Sigmoid colon (tissue), 7 donors: ENCODE measurements around the gene TTC4. TPM values are rescaled to one million over a fixed set of nuclear protein-coding genes. Genes with fewer than 3 reads are reported as not detected.

Experiments used
- DNase-seq: peaks from one replicate; pipeline ENCODE4 v3.0.0-alpha.2; 2019
- H3K27ac ChIP-seq, 4 donors: fragments of 200-600 bp; sonication (generic); one replicate each; pipeline ENCODE4 v1.5.1; 2016 to 2019; ENCODE audit warnings: mild to moderate bottlenecking in 1 of 4
- H3K27me3 ChIP-seq, 3 donors: fragments of 200-600 bp; sonication (generic); one replicate each; pipeline ENCODE4 v1.5.1; 2019; ENCODE audit warnings: mild to moderate bottlenecking in 1 of 3
- H3K36me3 ChIP-seq, 4 donors: fragments of 200-600 bp; sonication (generic); one replicate each; pipeline ENCODE4 v1.5.1; 2016 to 2019
- H3K4me1 ChIP-seq, 4 donors: fragments of 200-600 bp; sonication (generic); one replicate each; pipeline ENCODE4 v1.5.1; 2017 to 2019
- H3K4me3 ChIP-seq, 4 donors: fragments of 200-600 bp; sonication (generic); one replicate each; pipeline ENCODE4 v1.5.1; 2017 to 2019; ENCODE audit warnings: mild to moderate bottlenecking in 2 of 4, moderate library complexity in 1 of 4
- H3K9me3 ChIP-seq, 4 donors: fragments of 200-600 bp in 3 of 4; sonication (generic) in 3 of 4; one replicate each; pipeline versions ENCODE4 v1.5.1 to v1.6.1; 2013 to 2019
- CTCF ChIP-seq, 4 experiments: fragments of 450-650 bp in 3 of 4; fragments of 200-600 bp in 1 of 4; IDR thresholded peaks; one replicate each; pipeline ENCODE4 v1.5.1; 2016 to 2019; ENCODE audit warnings: antibody characterized with exemption in 4 of 4, mild to moderate bottlenecking in 3 of 4, moderate library complexity in 2 of 4
- EP300 ChIP-seq, 4 donors: sonication (generic); formaldehyde crosslinking; IDR thresholded peaks; one replicate each; pipeline ENCODE4 v1.6.1; 2017; ENCODE audit warnings: antibody characterized with exemption in 4 of 4
- POLR2A ChIP-seq, 2 donors: fragments of 450-650 bp; IDR thresholded peaks; one replicate each; pipeline ENCODE4 v1.6.1; 2016; ENCODE audit warnings: antibody characterized with exemption in 2 of 2, mild to moderate bottlenecking in 2 of 2, moderate library complexity in 2 of 2
- POLR2AphosphoS5 ChIP-seq, 4 donors: sonication (generic); formaldehyde crosslinking; IDR thresholded peaks; one replicate each; pipeline ENCODE4 v1.6.1; 2017; ENCODE audit warnings: antibody characterized with exemption in 4 of 4
- WGBS, 2 donors: extraction: QIAGEN DNeasy Blood & Tissue Kit; methylation state at CpG; one replicate each; pipeline ENCODE4 v1.1.7; 2013; 5-methylcytosine and 5-hydroxymethylcytosine counted together
- intact Hi-C: fragments of 100-400 bp; cut with DNase I; formaldehyde crosslinking; loops from one replicate; pipeline ENCODE4 v1.15.1; 2023
- polyA plus RNA-seq, 3 donors: library from polyadenylated mRNA; stranded (reverse); fragments of 200-250 nt; gene quantifications; one replicate each; pipeline ENCODE4 v1.2.3, GENCODE V29; 2013
- total RNA-seq, 4 donors: library from RNA; depleted of rRNA; stranded (reverse); fragments of >200 nt; gene quantifications; one replicate each; pipeline ENCODE4 v1.1.0, GENCODE V29; 2016
- donor health status: healthy with polysubstance abuse.
- donor health status: Bipolar disorder and iron deficiency.
- donor health status: healthy.

The TTC4 gene
- total and polyA plus RNA-seq, 7 donors, result 7.6 to 33.4 (median 15.0) TPM

- 90 to 92% methylated on average over 6 of the region's 6 CpGs for WGBS, 2 donors
- Histone ChIP-seq H3K27ac (no peak overlapping the region), H3K4me1 (peaks cover 0 to 7% (median 7%) of the 10 kb centered on the region in 4 donors), H3K27me3 (no peaks in the 10 kb centered on the region), H3K9me3 (no peaks in the 10 kb centered on the region), H3K4me3 (no peak overlapping the region), H3K36me3 (peaks cover 0 to 18% (median 0%) of the 10 kb centered on the region in 4 donors)
- intact Hi-C loops, result loop anchor here (10.0 kb wide), 1 partner anchor 216 kb away; no protein-coding TSS in a partner anchor
- DNase-seq, result no peak
- TF ChIP-seq EP300 (IDR thresholded peaks at IDR 0.05) (no peak), POLR2A (IDR thresholded peaks at IDR 0.05) (no peak), POLR2AphosphoS5 (IDR thresholded peaks at IDR 0.05) (no peak), CTCF (IDR thresholded peaks at IDR 0.05) (no peak)
Observed at GRCh38 chr1:54710841-54711240, 4.8 kb upstream of the TTC4 start.

- Histone ChIP-seq H3K9me3 (no peaks in the 10 kb centered on the region), H3K27ac (no peak overlapping the region), H3K4me1 (peaks cover 0 to 12% (median 11%) of the 10 kb centered on the region in 4 donors), H3K4me3 (no peak overlapping the region), H3K36me3 (peaks cover 0 to 13% (median 0%) of the 10 kb centered on the region in 4 donors), H3K27me3 (no peaks in the 10 kb centered on the region)
- intact Hi-C loops, result loop anchor here (10.0 kb wide), 1 partner anchor 217 kb away; no protein-coding TSS in a partner anchor
- TF ChIP-seq CTCF (IDR thresholded peaks at IDR 0.05) (no peak), POLR2AphosphoS5 (IDR thresholded peaks at IDR 0.05) (no peak), POLR2A (IDR thresholded peaks at IDR 0.05) (no peak), EP300 (IDR thresholded peaks at IDR 0.05) (no peak)
- no peak for DNase-seq
- 87 to 88% methylated on average over 10 of the region's 10 CpGs for WGBS, 2 donors
Observed at GRCh38 chr1:54711536-54711935, 4.1 kb upstream of the TTC4 start.

GRCh38 chr1:54714881-54715492 is 674 bp upstream of the TTC4 start:
- intact Hi-C loops, result loop anchor here (5.0 to 10.0 kb wide), 4 partner anchors 47 to 220 kb away; partner anchors contain the start of genes ACOT11, PARS2 and TTC22
- TF ChIP-seq POLR2AphosphoS5 (IDR thresholded peaks at IDR 0.05) (no peak), EP300 (IDR thresholded peaks at IDR 0.05) (no peak), CTCF (IDR thresholded peaks at IDR 0.05) (no peak), POLR2A (IDR thresholded peaks at IDR 0.05) (no peak)
- DNase-seq, result no peak

GRCh38 chr1:54716299-54717047 is 812 bp downstream of the TTC4 start:
- H3K9me3 ChIP-seq, result no peaks in the 10 kb centered on the region
- no peak for TF ChIP-seq CTCF (IDR thresholded peaks at IDR 0.05)
- peak overlapping the region; percentile 73 to 84 (median 77) for H3K4me3 ChIP-seq
- peaks cover 0 to 18% (median 15%) of the 10 kb centered on the region in 4 donors for H3K4me1 ChIP-seq
- intact Hi-C loops, result loop anchor here (5.0 to 10.0 kb wide), 4 partner anchors 46 to 222 kb away; partner anchors contain the start of genes ACOT11, PARS2 and TTC22
- no peak for DNase-seq
- no peaks in the 10 kb centered on the region for H3K27me3 ChIP-seq
- peaks cover 0 to 40% (median 2%) of the 10 kb centered on the region in 4 donors for H3K36me3 ChIP-seq
- H3K27ac ChIP-seq, result peak overlapping the region; percentile 75 to 86 (median 80)
- 32 to 42% methylated on average over 8 of the region's 8 CpGs for WGBS, 2 donors

More at GRCh38 chr1:54714881-54715492, 674 bp upstream of the TTC4 start:
- Histone ChIP-seq H3K4me3 (peak overlapping the region; percentile 73 to 84 (median 77)), H3K27ac (peak overlapping the region; percentile 75 to 86 (median 80)), H3K36me3 (peaks cover 0 to 26% (median 0%) of the 10 kb centered on the region in 4 donors), H3K4me1 (peaks cover 0 to 18% (median 15%) of the 10 kb centered on the region in 4 donors), H3K9me3 (no peaks in the 10 kb centered on the region), H3K27me3 (no peaks in the 10 kb centered on the region)
- 94 to 97% methylated on average over 7 of the region's 7 CpGs for WGBS, 2 donors
